Activated CD4-positive, alpha-beta T cell treated with anti-CD3 and anti-CD28 coated beads, Interleukin-2, amount 10 ng/mL, durations not matched to agents 7 days and 5 days (primary cell): ENCODE measurements around the gene SPRED2. TPM values are rescaled to one million over a fixed set of nuclear protein-coding genes. Genes with fewer than 3 reads are reported as not detected.

Experiments
- CTCF ChIA-PET: fragments of 350-600 bp; sonication (Branson Sonifier 250); formaldehyde crosslinking; loops from one replicate; lab custom pipeline; 2021; ENCODE audit warnings: antibody characterized with exemption; lab: Charles Lee
- POLR2A ChIA-PET: fragments of 350-600 bp; sonication (Branson Sonifier 250); formaldehyde crosslinking; loops from one replicate; lab custom pipeline; 2021; ENCODE audit warnings: antibody characterized with exemption; lab: Charles Lee
- DNase-seq: peaks from one replicate; pipeline ENCODE4 v3.0.0-alpha.2; 2020
- H3K27ac Mint-ChIP-seq: one replicate; pipeline ENCODE4 v1.8.0; 2021; ENCODE audit warnings: mild to moderate bottlenecking, moderate library complexity, mixed read lengths
- H3K27me3 Mint-ChIP-seq: one replicate; pipeline ENCODE4 v1.8.0; 2021; ENCODE audit warnings: mixed read lengths
- H3K36me3 Mint-ChIP-seq: one replicate; pipeline ENCODE4 v1.8.0; 2021; ENCODE audit warnings: low read depth, mixed read lengths
- H3K4me1 Mint-ChIP-seq: one replicate; pipeline ENCODE4 v1.8.0; 2021; ENCODE audit warnings: mixed read lengths
- H3K4me3 Mint-ChIP-seq: one replicate; pipeline ENCODE4 v1.8.0; 2021; ENCODE audit warnings: mild to moderate bottlenecking, moderate library complexity, mixed read lengths
- H3K9me3 Mint-ChIP-seq: one replicate; pipeline ENCODE4 v1.8.0; 2021; ENCODE audit warnings: mixed read lengths
- total RNA-seq, 2 experiments: library from RNA; stranded (reverse); gene quantifications; one replicate each; pipeline ENCODE4 v1.2.3, GENCODE V29; 2021

SPRED2 gene
- total RNA-seq, 2 experiments from 2014 or later, result 6.2 to 8.1 TPM

DNA sequence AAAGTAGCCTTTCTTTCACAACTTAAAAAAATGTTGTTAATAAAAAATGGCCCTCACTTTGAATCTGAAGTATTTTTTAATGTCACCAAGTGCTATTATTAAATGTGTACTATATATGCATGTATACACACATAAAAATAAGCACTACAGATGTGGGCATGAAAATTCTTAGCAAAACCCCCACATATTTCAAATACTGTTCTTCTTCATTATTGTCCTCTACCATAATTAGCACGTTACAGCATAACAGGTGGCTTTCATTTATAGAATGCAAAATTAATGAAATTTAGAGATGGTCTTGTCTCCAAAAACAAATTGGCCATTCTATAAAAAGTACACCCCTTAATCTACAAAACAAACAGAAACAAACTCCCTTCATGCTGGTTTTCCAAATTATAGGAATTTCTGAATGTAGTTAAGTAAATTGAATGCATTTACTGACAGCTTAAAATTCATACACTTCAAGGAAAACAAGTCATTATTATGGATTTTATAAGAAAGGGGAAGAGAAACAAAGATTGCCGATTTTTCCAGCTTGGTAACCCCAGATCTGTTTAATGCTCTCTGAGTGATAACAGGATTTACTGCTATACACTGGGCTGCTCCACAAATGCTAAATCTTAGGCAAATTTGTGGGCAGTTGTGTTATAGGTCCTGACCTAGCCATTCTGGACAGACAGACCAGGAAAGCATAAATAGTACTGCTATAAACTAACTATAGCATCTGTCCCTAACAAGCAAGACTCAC is 67.2 kb downstream of the SPRED2 start:
- peaks cover 30% of the 10 kb centered on the region for H3K4me1 Mint-ChIP-seq
- H3K9me3 Mint-ChIP-seq, result no peaks in the 10 kb centered on the region
- H3K4me3 Mint-ChIP-seq, result no peak overlapping the region
- H3K27ac Mint-ChIP-seq, result no peak overlapping the region
- ChIA-PET POLR2A (no interaction called here), CTCF (interaction anchor here (0.6 to 1.0 kb wide), 4 partner anchors 89 to 509 kb away, joined by 3 to 4 read pairs (median 3); no protein-coding TSS in a partner anchor)
- no peak for DNase-seq
- H3K36me3 Mint-ChIP-seq, result no peaks in the 10 kb centered on the region
- H3K27me3 Mint-ChIP-seq, result no peaks in the 10 kb centered on the region

DNA sequence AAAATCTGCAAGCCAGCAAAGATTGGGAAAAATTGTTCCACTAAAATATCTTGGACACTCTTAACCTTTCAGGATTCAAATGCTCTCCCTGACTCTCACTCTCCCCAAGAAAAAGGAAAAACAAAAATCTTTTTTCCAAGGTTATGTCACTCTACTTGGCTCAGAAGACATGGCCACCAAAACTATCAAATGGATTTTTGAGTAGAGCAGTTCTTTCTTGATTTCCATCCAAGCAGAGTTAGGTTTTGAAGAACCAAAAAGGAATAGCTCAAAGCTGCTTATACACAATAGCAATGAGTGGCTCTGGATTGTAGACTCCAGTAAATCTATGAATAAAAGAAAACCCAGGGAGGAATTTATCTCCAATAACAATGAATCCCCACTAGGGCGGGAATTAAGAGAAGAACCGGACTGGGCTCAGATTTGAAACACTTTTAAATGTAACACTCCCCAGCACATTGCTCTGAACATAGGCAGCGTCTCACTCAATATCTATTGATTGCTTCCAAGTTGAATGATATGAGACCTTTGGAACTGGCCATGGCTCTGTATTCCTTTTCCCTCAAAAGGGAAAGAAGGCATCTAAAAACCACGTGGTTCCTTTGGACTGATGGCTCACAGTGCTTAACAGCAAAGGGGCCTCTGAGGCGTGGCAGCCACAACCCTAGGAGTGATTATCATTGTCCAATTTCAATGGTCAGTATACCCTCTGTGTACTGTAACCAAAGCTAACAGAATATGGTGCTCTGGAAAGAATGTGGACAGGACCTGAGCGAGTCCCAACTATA is 68.3 kb downstream of the SPRED2 start:
- Mint-ChIP-seq H3K4me1 (peaks cover 36% of the 10 kb centered on the region), H3K27me3 (no peaks in the 10 kb centered on the region), H3K27ac (no peak overlapping the region), H3K9me3 (no peaks in the 10 kb centered on the region), H3K36me3 (no peaks in the 10 kb centered on the region), H3K4me3 (no peak overlapping the region)
- ChIA-PET CTCF (interaction anchor here (1.0 kb wide), 1 partner anchor 88 kb away, joined by 3 read pairs; no protein-coding TSS in a partner anchor), POLR2A (no interaction called here)
- DNase-seq, result no peak

DNA sequence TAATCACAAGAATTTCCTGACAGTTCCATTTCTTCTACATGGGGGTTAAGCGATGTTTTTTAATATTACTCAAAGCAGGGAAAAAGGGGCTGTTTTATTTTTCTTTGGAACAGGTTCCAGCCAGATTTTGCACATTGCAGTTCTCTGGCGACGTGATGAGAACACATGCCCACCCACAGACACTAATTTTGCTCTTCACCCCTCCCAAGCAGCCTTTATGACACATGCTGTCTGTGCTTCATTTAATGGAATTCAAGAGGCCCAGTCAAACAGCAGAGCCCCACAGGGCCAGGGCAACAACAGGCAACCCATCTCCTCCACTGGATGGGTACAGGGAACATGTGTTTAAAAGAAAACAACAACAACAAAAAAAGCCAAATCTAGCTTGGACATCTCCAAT is 70.8 kb downstream of the SPRED2 start:
- CTCF ChIA-PET, result interaction anchor here (0.8 to 1.4 kb wide), 3 partner anchors 9 to 21 kb away, joined by 3 read pairs; no protein-coding TSS in a partner anchor
- Mint-ChIP-seq H3K4me1 (peaks cover 55% of the 10 kb centered on the region), H3K27me3 (no peaks in the 10 kb centered on the region), H3K9me3 (no peaks in the 10 kb centered on the region), H3K36me3 (no peaks in the 10 kb centered on the region), H3K4me3 (no peak overlapping the region), H3K27ac (peak overlapping the region; percentile 21)
- DNase-seq, result no peak
- POLR2A ChIA-PET, result interaction anchor here (0.6 kb wide), 1 partner anchor 57 kb away, joined by 4 read pairs; no protein-coding TSS in a partner anchor

DNA sequence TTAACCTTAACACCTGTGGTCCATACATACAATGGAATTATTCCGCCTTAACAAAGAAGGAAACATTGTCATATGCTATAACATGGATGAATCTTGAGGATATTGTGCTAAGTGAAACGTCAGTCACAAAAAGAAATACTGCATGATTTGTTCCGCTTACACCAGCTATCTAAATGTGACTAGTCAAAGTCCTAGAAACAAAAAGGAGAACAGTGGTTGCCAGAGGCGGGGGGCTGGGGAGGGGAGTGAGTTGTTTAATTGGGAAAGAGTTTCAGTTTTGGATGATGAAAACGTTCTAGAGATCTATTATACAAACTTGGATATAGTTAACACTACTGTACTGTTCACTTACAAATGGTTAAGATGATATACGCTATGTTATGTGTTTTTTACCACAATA is 72.0 kb downstream of the SPRED2 start:
- POLR2A ChIA-PET, result no interaction called here
- no peak overlapping the region for H3K4me3 Mint-ChIP-seq
- DNase-seq, result no peak
- H3K36me3 Mint-ChIP-seq, result no peaks in the 10 kb centered on the region
- no peaks in the 10 kb centered on the region for H3K27me3 Mint-ChIP-seq
- peaks cover 56% of the 10 kb centered on the region for H3K4me1 Mint-ChIP-seq
- H3K27ac Mint-ChIP-seq, result no peak overlapping the region
- H3K9me3 Mint-ChIP-seq, result no peaks in the 10 kb centered on the region
- CTCF ChIA-PET, result interaction anchor here (0.6 kb wide), 1 partner anchor 396 kb away, joined by 5 read pairs; no protein-coding TSS in a partner anchor

DNA sequence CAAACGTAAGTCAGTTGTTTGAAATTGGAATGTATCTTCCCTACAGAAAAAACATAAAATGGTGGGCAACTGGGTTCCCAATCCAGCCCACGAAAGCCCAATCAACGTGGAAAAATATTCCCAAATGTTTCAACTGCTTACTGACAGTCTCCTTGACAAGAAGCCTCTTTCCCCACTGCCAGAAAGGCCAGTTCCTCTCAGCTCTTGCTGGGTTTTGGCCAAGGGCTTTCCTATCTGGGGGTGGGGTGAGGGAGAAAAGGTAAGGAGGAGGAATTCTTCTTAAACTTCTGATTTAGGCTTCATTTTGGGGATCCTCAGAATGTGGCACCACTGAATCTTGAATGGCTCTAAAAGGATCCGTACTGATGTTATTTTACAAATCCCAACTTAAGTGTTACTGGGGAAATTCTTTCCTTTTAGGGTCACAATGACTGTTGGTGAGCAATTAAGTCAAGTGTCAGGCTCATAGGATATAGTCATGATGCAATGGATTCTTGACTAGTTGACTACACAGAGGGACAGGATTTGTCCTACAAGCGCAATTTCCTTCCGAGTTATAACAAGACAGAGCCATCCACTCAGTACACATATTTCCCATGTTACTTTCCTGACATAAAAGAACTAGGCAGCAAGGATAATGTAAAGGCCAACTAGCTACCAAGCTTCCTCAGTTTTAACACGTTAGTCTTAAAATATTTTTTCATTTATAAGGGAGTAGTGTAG is 73.6 kb downstream of the SPRED2 start:
- no peak overlapping the region for H3K27ac Mint-ChIP-seq
- no peak overlapping the region for H3K4me3 Mint-ChIP-seq
- no peaks in the 10 kb centered on the region for H3K9me3 Mint-ChIP-seq
- POLR2A ChIA-PET, result interaction anchor here (0.7 kb wide), 1 partner anchor 569 kb away, joined by 3 read pairs; no protein-coding TSS in a partner anchor
- no peaks in the 10 kb centered on the region for H3K36me3 Mint-ChIP-seq
- DNase-seq, result no peak
- H3K27me3 Mint-ChIP-seq, result no peaks in the 10 kb centered on the region
- peaks cover 60% of the 10 kb centered on the region for H3K4me1 Mint-ChIP-seq
- CTCF ChIA-PET, result interaction anchor here (0.8 to 0.9 kb wide), 2 partner anchors 8 to 15 kb away, joined by 3 to 4 read pairs; no protein-coding TSS in a partner anchor

DNA sequence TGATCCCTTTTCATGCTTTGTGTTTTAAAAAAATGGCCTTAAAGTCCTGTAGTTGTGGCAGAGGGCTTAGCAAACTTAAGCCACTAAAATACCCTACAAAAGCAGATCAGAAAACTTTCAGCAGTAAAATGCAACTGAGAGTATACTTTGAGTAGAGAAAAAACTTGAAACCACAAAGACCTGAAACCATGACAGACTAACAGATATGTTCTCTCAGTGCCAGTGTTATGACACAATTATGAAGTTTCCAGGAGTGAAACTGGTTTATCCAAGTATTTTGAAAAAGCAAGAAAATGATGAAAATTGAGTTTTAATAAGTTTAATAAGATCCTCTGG is 74.5 kb downstream of the SPRED2 start:
- CTCF ChIA-PET, result interaction anchor here (0.9 to 1.4 kb wide), 2 partner anchors 16 to 38 kb away, joined by 3 to 5 read pairs; no protein-coding TSS in a partner anchor
- peaks cover 60% of the 10 kb centered on the region for H3K4me1 Mint-ChIP-seq
- POLR2A ChIA-PET, result interaction anchor here (0.7 kb wide), 1 partner anchor 568 kb away, joined by 3 read pairs; no protein-coding TSS in a partner anchor

DNA sequence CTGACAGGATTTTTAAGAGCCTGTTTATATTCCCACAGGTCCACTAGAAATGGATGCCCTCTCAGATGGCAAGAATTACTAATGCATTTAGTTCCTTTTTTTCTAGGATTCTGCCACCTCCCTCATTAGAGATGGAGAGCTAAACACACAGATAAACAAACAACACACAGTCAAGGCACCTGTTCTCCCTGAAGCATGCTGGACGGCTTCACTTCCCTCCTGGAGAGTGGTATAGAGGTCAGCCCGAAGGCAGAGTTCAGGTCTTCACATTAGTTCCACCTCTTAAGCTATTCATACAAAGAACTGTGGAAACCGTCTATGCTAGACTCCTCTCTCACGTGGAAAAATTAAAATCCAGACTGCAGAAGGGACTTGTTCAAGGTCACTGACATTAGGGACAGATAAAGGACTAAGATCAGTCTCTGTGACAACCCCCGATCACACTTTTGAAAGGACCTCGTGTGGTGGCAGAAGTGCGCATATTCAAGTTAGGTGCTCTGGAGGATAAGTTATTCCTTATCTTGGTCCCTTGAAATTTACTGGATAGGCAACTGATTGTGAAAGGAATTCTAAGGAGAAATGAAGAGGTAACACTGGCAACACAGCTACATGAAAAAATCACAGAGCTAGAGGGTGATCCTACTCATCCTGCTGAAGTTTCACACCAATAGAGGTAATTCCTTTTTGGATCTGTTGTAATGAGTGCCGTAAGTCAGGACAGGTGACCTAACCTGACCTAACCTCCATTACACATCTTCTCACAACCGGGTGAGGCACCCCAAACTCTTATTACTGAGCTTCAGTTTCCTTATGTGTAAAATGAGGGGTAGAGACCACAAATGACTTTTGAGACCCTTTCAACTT is 75.1 kb downstream of the SPRED2 start:
- POLR2A ChIA-PET, result no interaction called here
- Mint-ChIP-seq H3K27me3 (no peaks in the 10 kb centered on the region), H3K4me1 (peaks cover 60% of the 10 kb centered on the region), H3K9me3 (no peaks in the 10 kb centered on the region), H3K4me3 (no peak overlapping the region), H3K36me3 (no peaks in the 10 kb centered on the region), H3K27ac (peak overlapping the region; percentile 32)
- CTCF ChIA-PET, result interaction anchor here (0.9 to 1.4 kb wide), 2 partner anchors 17 to 37 kb away, joined by 3 to 5 read pairs; no protein-coding TSS in a partner anchor
- no peak for DNase-seq

More for the DNA sequence above, 74.5 kb downstream of the SPRED2 start:
- Mint-ChIP-seq H3K4me3 (no peak overlapping the region), H3K27me3 (no peaks in the 10 kb centered on the region), H3K36me3 (no peaks in the 10 kb centered on the region), H3K9me3 (no peaks in the 10 kb centered on the region), H3K27ac (peak overlapping the region; percentile 32)
- DNase-seq, result no peak

DNA sequence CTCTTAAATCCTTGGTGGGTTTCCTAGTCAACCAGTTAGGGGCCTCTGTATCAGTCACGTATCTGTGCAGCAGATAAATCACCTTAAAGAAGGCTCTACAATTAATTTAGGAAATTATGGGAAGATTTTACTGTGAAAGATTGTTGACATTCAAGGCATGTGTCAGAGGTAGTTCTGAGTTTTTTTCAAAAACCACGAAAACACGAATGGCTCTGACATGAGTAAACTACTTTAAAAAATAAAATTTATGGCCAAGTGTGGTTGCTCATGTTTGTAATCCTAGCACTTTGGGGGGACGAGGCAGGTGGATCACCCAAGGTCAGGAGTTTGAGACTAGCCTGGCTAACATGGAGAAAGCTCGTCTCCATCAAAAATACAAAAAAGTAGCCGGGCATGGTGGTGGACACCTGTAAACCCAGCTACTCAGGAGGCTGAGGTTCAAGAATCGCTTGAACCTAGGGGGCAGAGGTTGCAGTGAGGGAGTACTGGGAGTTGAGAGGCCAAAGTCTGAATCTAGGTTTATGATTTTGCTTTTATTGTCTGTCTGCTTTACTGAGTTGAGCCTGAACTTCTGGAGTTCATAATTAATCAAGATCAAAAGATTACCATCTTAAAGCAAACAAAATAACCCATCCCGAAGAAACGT is 77.1 kb downstream of the SPRED2 start:
- ChIA-PET CTCF (interaction anchor here (0.6 to 0.9 kb wide), 3 partner anchors 29 to 215 kb away, joined by 3 to 5 read pairs (median 4); no protein-coding TSS in a partner anchor), POLR2A (no interaction called here)
- no peaks in the 10 kb centered on the region for H3K9me3 Mint-ChIP-seq
- H3K27me3 Mint-ChIP-seq, result no peaks in the 10 kb centered on the region
- peaks cover 52% of the 10 kb centered on the region for H3K4me1 Mint-ChIP-seq
- H3K4me3 Mint-ChIP-seq, result no peak overlapping the region
- DNase-seq, result no peak
- H3K36me3 Mint-ChIP-seq, result no peaks in the 10 kb centered on the region
- no peak overlapping the region for H3K27ac Mint-ChIP-seq

DNA sequence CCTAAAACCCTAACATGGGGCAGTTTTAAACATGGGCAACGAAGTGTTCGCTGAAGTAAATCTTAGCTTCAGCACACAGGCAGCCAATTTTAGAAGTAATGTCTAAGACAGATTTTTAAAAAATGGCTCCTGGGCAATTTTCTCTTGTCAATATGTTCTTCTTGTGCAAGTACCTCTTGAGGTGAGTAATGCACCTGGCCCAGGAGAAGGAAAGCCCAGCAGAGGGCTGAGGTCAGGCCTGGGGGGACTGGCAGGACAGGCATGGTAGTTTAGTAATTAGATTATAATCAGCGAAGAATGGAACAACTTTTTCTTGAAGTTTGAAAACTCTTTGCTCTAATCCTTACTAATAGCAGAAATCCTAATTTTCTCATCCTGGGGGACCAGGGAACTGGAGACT is 77.6 kb downstream of the SPRED2 start:
- POLR2A ChIA-PET, result no interaction called here
- Mint-ChIP-seq H3K27ac (no peak overlapping the region), H3K36me3 (no peaks in the 10 kb centered on the region), H3K9me3 (no peaks in the 10 kb centered on the region), H3K4me1 (peaks cover 54% of the 10 kb centered on the region), H3K4me3 (no peak overlapping the region), H3K27me3 (no peaks in the 10 kb centered on the region)
- CTCF ChIA-PET, result interaction anchor here (0.6 to 0.9 kb wide), 2 partner anchors 29 to 58 kb away, joined by 3 to 5 read pairs; no protein-coding TSS in a partner anchor
- no peak for DNase-seq

DNA sequence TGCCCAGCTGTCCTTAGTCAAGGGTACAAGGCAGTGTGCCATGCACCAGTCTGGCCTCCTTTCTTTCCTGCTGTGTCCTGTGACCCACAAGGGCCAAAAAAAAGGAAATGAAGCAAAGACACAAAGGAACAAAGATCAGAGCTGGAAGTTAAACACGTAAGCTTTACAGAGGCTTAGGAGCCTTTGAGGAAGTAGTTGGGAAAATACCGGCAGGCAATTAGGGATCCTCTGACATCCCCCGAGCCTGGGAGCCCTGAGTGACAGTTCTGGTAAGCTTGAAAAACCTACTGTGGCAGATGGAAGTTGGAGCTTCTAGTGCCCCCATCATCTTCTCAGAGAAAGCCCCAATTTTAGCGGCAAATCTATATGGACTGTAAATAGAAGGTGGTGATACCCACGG is 78.5 kb downstream of the SPRED2 start:
- POLR2A ChIA-PET, result no interaction called here
- Mint-ChIP-seq H3K36me3 (no peaks in the 10 kb centered on the region), H3K4me3 (no peak overlapping the region), H3K27ac (no peak overlapping the region), H3K9me3 (no peaks in the 10 kb centered on the region), H3K27me3 (no peaks in the 10 kb centered on the region), H3K4me1 (peaks cover 52% of the 10 kb centered on the region)
- DNase-seq, result no peak
- CTCF ChIA-PET, result interaction anchor here (0.6 to 1.7 kb wide), 3 partner anchors 9 to 866 kb away, joined by 3 to 5 read pairs (median 3); no protein-coding TSS in a partner anchor

DNA sequence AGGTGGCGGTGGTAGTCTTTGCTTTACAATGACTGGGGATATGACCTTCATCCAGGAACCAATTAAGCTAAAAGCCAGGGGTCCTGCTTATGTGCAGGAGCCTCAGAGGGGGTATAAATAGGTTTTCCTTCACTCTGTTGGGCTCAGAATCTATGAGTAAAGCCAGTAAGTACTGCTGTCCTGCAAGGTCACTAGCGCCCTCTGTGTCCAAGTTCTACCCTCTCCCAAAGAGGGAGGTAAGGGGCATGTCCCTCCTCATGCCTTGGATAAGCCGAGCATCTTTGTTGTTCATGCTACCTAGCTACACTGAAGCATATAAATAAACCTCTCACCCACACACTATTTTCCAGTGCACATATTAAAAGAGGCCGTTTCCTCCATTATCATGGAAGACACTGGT is 79.4 kb downstream of the SPRED2 start:
- Mint-ChIP-seq H3K36me3 (peaks cover under 1% of the 10 kb centered on the region), H3K9me3 (no peaks in the 10 kb centered on the region), H3K4me3 (no peak overlapping the region), H3K27me3 (no peaks in the 10 kb centered on the region), H3K27ac (no peak overlapping the region), H3K4me1 (peaks cover 44% of the 10 kb centered on the region)
- ChIA-PET POLR2A (no interaction called here), CTCF (interaction anchor here (1.1 to 2.3 kb wide), 4 partner anchors 33 to 865 kb away, joined by 3 to 8 read pairs (median 4); no protein-coding TSS in a partner anchor)
- DNase-seq, result no peak
